ENCODE results near the gene NDUFAF7. TPM values are rescaled to one million over a fixed set of nuclear protein-coding genes. Genes with fewer than 3 reads are reported as not detected.
"Not testable (repeated sequence)": the region's sequence is repeated elsewhere in the genome, so short reads cannot be mapped to it uniquely, and the experiment has no call there.

Gene NDUFAF7
- total and polyA plus RNA-seq, 2 experiments from 2014 or later = 25.0 to 28.0 TPM

DNA sequence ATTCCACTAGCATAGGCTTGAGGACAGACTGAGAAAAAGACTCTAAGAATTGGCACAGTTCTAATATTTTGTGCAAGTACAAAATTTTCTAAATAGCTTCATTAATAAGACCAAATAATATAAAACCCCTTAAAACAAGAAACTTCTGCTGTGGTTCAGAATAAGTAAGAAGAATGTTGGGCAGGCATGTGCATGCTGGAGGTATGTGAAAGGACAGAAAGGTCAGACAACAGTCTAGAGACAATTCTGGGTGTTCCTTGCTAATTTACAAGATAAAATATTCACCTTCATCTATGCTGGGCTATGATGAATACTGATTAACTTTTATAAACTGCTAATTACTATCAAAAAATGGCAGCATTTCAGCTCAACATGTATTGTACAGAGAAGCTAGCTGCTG is 20.2 kb upstream of the NDUFAF7 start:
- TF ChIP-seq, protein P1, sequence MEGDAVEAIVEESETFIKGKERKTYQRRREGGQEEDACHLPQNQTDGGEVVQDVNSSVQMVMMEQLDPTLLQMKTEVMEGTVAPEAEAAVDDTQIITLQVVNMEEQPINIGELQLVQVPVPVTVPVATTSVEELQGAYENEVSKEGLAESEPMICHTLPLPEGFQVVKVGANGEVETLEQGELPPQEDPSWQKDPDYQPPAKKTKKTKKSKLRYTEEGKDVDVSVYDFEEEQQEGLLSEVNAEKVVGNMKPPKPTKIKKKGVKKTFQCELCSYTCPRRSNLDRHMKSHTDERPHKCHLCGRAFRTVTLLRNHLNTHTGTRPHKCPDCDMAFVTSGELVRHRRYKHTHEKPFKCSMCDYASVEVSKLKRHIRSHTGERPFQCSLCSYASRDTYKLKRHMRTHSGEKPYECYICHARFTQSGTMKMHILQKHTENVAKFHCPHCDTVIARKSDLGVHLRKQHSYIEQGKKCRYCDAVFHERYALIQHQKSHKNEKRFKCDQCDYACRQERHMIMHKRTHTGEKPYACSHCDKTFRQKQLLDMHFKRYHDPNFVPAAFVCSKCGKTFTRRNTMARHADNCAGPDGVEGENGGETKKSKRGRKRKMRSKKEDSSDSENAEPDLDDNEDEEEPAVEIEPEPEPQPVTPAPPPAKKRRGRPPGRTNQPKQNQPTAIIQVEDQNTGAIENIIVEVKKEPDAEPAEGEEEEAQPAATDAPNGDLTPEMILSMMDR (IDR thresholded peaks at IDR 0.05; ENCODE audit: low read depth, low read length) = no peak
- no peaks in the 10 kb centered on the region for H3K9me3 ChIP-seq (ENCODE audit: low read depth)
- no peak for DNase-seq (ENCODE audit: low read depth in 1 of 2, low spot score in 1 of 2)
- H3K36me3 ChIP-seq = peaks cover 66% of the 10 kb centered on the region
- no peaks in the 10 kb centered on the region for H3K27me3 ChIP-seq
- no peak overlapping the region for H3K27ac ChIP-seq
- H3K4me3 ChIP-seq = no peak overlapping the region
- no peaks in the 10 kb centered on the region for H3K4me1 ChIP-seq (ENCODE audit: low read depth)

- peaks cover 72% of the 10 kb centered on the region for H3K36me3 ChIP-seq
- no peaks in the 10 kb centered on the region for H3K4me1 ChIP-seq (ENCODE audit: low read depth)
- no peaks in the 10 kb centered on the region for H3K9me3 ChIP-seq (ENCODE audit: low read depth)
- TF ChIP-seq, protein P1 (IDR thresholded peaks at IDR 0.05; ENCODE audit: low read depth, low read length) = no peak
- no peak overlapping the region for H3K27ac ChIP-seq
- H3K27me3 ChIP-seq = no peaks in the 10 kb centered on the region
- DNase-seq (ENCODE audit: low read depth in 1 of 2, low spot score in 1 of 2) = no peak
- H3K4me3 ChIP-seq = no peak overlapping the region
Measured at GRCh38 chr2:37211939-37212338, 19.5 kb upstream of the NDUFAF7 start.

DNA sequence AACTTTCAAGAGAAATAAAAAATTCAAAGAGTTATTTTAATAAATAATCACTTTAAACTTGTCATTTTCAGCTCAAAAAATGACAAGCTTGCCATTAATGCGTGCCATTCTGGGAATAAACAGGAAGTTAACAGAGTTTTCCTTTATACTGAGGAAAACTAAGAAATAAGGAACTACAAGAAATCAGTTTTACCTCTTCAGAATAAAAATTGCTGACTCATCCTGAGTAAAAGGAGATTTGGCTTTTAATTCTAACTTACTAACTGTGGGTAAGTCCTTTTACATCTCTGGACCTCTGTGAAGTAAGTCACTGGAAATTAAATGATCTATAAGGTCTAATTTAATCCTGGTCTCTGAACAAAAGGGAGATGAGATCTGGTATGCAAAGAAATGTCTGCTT is 16.2 kb upstream of the NDUFAF7 start:
- peaks cover 79% of the 10 kb centered on the region for H3K36me3 ChIP-seq
- no peaks in the 10 kb centered on the region for H3K27me3 ChIP-seq
- H3K4me1 ChIP-seq (ENCODE audit: low read depth) = no peaks in the 10 kb centered on the region
- H3K4me3 ChIP-seq = no peak overlapping the region
- TF ChIP-seq, protein P1 (IDR thresholded peaks at IDR 0.05; ENCODE audit: low read depth, low read length) = no peak
- no peaks in the 10 kb centered on the region for H3K9me3 ChIP-seq (ENCODE audit: low read depth)
- DNase-seq (ENCODE audit: low read depth in 1 of 2, low spot score in 1 of 2) = peak in 1 of 2 donors; percentile 11
- no peak overlapping the region for H3K27ac ChIP-seq

DNA sequence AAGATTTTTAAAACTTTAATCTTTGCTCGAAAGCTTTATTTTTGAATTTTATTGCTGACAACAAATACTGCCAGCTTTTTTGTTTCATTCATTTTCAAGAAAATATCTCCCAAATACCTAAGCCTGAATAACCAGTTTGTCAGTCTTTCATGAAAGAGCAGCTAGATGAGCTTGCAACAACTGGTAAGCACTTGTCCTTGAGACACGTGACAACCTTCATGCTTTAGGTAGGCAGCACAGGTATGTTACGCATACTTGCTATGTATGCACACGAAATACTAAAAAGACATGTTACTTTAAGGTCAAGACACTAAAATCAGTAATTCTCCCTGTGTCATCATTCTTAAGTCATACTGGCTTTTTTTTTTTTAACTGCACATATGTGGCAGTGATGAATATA is 12.4 kb upstream of the NDUFAF7 start:
- peaks cover 66% of the 10 kb centered on the region for H3K36me3 ChIP-seq
- H3K9me3 ChIP-seq (ENCODE audit: low read depth) = no peaks in the 10 kb centered on the region
- H3K27ac ChIP-seq = no peak overlapping the region
- H3K4me3 ChIP-seq = no peak overlapping the region
- no peaks in the 10 kb centered on the region for H3K4me1 ChIP-seq (ENCODE audit: low read depth)
- H3K27me3 ChIP-seq = no peaks in the 10 kb centered on the region
- no peak for DNase-seq (ENCODE audit: low read depth in 1 of 2, low spot score in 1 of 2)
- TF ChIP-seq, protein P1 (IDR thresholded peaks at IDR 0.05; ENCODE audit: low read depth, low read length) = no peak

DNA sequence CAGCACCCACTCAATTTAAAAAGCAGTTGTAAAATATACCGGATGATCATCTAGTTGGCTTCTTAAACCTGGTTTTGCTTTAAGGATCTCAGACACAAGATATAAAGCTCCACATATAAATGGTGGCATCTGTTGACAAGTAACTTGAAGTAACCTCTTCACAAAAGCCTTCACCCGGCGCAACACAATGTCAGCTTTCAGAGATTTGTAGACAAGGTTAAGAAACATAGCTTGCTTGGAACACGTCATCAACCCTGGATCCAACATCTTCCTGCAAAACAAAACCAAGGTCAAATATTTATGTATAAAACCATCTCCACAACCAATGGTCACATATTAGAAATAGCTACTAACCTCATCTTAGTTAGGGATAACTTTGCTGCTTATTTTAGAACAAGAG is 8.3 kb upstream of the NDUFAF7 start:
- TF ChIP-seq, protein P1 (IDR thresholded peaks at IDR 0.05; ENCODE audit: low read depth, low read length) = no peak
- H3K27me3 ChIP-seq = no peaks in the 10 kb centered on the region
- peaks cover 49% of the 10 kb centered on the region for H3K36me3 ChIP-seq
- H3K27ac ChIP-seq = no peak overlapping the region
- H3K4me3 ChIP-seq = no peak overlapping the region
- H3K9me3 ChIP-seq (ENCODE audit: low read depth) = no peaks in the 10 kb centered on the region
- DNase-seq (ENCODE audit: low read depth in 1 of 2, low spot score in 1 of 2) = no peak
- no peaks in the 10 kb centered on the region for H3K4me1 ChIP-seq (ENCODE audit: low read depth)

DNA sequence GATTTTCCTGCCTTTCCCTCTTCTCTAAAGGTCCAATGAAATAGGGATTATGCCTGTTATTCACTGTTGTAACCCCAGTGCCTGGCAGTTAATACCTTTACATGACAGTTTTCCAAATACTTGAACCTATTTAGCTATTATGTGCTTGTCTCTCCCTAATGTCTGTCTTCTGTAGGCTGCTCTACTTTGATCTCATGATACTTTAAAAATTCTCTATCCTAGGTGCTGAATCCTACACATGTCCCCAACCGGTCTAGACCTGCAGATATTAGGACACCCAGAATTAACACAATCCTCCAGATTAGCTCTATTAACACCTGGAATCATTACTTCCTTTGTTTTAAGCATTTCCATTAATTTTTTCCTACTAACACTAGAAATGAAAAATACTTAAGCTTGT is 7.4 kb upstream of the NDUFAF7 start:
- Histone ChIP-seq H3K27ac (no peak overlapping the region), H3K9me3 (ENCODE audit: low read depth) (no peaks in the 10 kb centered on the region), H3K27me3 (no peaks in the 10 kb centered on the region), H3K4me3 (no peak overlapping the region), H3K4me1 (ENCODE audit: low read depth) (no peaks in the 10 kb centered on the region), H3K36me3 (peaks cover 47% of the 10 kb centered on the region)
- TF ChIP-seq, protein P1 (IDR thresholded peaks at IDR 0.05; ENCODE audit: low read depth, low read length) = no peak
- peak in 1 of 2 donors; percentile 3 for DNase-seq (ENCODE audit: low read depth in 1 of 2, low spot score in 1 of 2)

GRCh38 chr2:37225129-37225528 is 6.3 kb upstream of the NDUFAF7 start:
- not testable (repeated sequence) for H3K27ac ChIP-seq; H3K4me3 ChIP-seq; H3K4me1 ChIP-seq (ENCODE audit: low read depth); H3K27me3 ChIP-seq; H3K9me3 ChIP-seq (ENCODE audit: low read depth); DNase-seq (ENCODE audit: low read depth in 1 of 2, low spot score in 1 of 2)
- H3K36me3 ChIP-seq = peaks cover 39% of the 10 kb centered on the region

All from cardiac muscle cell (in vitro differentiated cells and primary cell).